ENCODE measurements around the gene RNF169. TPM values are rescaled to one million over a fixed set of nuclear protein-coding genes. Genes with fewer than 3 reads are reported as not detected.
"Not testable (repeated sequence)": the region's sequence is repeated elsewhere in the genome, so short reads cannot be mapped to it uniquely, and the experiment has no call there.

RNF169 gene
- total RNA-seq, 1 donor from 2014 or later = 16.3 TPM

DNA sequence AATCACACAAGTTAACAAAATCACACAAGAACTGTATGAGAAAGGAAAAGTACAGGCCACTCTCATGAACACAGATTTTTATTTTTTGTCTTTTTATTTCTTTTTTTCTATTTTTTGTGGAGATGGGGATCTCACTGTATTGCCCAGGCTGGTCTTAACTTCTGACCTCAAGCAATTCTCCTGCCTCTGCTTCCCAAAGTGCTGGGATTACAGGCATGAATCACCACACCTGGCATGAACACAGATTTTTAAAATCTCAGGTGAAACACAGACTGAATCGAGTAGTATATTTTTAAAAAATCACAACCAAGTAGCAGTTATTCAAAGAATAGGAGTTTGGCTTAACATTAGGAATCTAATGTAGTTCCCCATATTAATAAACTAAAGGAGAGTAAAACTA lies 18.3 kb downstream of the RNF169 start:
- intact Hi-C loops (cut with micrococcal nuclease) = no loop called here

DNA sequence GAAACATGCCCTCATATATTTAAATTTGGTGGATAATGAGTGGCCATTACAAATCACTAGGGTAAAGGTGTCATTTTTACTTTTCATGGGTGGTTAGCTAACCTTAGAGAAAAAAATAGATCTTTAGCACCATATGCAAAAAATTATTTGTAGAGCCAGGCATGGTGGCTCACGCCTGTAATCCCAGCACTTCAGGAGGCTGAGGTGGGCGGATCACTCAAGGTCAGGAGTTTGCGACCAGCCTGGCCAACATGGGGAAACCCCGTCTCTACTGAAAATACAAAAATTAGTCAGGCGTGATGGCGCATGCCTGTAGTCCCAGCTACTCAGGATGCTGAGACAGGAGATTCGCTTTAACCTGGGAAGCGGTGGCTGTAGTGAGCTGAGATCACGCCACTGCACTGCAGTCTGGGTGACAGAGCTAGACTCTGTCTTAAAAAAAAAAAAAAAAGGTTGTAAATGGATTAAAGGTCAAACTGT lies 19.6 kb downstream of the RNF169 start:
- intact Hi-C loops (cut with micrococcal nuclease) = not testable (repeated sequence)

DNA sequence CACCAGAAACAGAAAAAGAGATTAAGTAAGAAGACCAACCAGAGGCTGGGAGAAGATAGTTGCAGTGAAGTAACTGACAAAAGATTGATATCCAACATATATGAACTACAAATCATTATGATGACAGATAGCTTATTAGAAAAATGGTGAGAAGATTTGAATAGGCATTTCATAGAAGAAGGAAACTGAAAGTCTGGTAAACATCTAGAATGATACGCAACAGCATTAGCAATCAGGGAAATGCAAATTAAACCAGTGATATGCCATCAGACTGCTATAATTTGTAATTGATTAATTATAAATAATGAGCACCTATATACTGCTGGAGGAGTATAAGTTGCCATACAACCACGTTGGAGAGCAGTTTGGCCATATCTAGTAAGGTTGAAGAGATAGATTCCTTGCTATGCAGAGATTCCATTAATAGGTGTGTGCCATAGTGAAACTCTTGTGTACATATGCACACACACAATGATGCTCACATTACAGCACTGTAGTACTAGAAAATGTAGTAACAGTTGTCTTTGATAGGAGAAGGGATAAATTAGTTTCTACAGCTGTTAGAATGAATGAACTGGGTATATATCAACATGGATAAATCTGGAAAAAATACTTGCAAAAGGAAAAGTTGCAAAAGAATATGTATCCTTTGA lies 20.5 kb downstream of the RNF169 start:
- intact Hi-C loops (cut with micrococcal nuclease) = no loop called here

DNA sequence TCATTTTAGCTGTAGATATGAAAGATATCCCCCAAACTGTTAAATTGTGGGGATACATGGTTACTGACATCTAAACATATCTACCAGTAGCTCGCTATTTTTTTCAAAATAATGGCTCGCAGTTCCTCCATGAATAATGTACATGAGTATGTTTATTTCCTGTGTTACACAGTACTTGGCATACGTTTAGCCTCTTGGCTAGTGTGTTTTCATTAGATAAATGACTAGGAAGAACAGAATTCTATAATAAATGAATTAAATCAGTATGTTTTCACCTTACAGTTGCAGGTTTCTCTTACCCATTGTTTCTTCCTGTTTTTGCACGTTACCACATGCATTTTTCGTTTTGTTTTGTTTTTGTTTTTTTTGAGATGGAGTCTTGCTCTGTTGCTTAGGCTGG lies 21.8 kb downstream of the RNF169 start:
- intact Hi-C loops (cut with micrococcal nuclease) = no loop called here

DNA sequence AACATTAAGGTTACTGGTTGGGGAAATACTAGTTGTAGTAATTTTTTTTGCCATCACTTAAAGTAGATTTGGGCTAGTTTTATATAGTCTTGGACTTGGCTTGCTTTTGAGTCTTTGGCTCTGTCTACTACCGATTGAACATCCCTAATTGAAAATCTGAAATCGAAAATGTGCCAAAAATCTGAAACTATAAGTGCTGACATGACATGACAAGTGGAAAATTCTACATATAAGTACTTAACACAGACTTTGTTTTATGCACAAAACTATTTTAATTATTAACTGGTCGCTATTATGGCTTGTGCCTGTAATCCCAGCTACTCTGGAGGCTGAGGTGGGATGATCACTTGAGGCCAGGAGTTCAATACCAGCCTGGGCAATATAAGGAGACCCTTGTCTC lies 22.5 kb downstream of the RNF169 start:
- intact Hi-C loops (cut with micrococcal nuclease) = no loop called here

DNA sequence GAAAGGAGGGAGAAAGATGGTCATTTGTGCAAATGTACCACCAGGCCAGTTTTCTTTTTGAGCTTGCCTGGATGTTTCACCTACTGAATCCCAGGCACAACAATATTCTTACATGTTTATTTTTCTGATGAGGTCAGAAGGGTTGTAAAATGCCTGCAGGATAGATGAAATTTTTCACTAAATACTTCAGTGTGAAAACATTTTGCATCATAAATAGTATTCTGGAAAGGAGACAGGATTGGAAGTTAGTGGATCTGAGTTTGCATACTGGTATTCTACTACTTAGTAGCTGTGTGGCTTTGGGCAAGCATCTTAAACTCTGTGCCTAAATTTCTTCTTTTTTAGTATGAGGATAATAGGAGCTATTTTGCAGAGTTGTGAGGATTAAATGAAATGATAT lies 24.8 kb downstream of the RNF169 start:
- intact Hi-C loops (cut with micrococcal nuclease) = no loop called here

DNA sequence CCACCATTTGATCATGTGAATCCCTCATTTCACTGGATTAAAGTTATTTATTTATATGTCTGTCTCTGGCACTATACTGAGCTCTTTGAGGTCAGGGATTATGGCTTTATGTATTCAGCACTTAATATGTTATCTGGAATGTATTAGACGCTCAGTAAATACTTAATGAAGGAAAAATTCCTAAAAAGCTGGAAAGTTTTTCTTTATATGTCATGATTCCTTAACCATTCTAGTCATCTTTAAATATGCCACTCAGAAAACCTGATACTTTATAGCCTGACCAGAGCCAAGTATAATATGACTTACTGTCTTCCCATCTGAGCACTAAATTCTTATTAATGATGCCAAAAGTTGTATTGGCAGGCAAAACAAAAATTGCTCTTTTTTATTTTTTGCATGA lies 27.1 kb downstream of the RNF169 start:
- intact Hi-C loops (cut with micrococcal nuclease) = no loop called here

DNA sequence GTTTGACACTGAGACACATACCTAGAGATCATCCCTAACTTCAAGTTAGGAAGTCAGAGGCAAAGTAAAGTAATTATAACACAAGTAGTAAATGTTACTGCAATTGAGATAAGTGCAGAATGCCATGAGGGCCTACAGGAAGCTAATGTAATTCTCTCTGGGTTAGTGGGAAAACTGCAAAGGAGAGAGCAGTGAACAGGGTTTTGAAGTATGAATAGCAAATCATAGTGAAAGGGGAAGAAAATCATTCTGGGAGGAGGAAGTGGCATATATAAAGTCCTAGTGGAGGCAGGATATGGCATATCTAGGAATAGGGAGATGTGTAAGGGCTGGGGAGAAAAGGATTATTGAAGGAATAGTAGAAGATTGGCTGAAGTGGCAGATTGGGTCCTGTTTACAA lies 27.9 kb downstream of the RNF169 start:
- intact Hi-C loops (cut with micrococcal nuclease) = no loop called here

DNA sequence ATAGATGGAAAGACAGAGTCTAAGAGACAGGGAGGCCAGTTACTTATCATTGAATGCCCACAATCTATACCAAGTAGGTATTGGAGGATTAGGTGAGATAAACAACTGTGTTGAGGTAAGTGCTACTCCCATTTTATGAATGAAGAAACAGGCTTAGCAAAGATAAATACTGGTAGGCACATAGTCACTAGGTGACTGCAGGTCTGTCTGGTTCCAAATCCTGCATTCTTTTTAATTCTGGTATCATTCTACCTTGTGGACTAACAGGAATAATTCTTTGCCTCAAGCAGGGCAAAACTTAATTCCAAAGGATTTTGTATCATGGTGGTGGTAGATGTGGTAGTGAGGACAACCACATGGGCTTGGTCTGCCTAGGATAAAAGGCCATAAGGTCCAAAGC lies 28.4 kb downstream of the RNF169 start:
- intact Hi-C loops (cut with micrococcal nuclease) = no loop called here

DNA sequence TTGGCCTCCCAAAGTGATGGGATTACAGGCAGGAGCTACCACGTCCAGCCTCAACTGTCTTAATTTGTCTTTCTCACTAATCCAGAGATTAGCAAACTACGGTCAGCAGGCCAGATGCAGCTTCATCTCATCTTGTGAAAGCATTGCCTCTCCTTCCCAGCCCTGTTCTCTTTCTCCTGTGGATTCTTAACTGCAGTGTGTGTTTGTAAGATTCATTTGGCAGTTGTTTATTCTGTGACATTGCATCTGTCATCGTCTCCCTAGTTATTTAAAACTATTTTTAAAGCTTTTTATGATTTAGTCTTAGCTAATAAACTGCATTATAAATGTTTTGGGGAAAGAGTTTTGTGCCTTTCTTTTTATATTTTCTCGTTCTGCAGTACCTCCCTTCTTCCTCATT lies 29.2 kb downstream of the RNF169 start:
- intact Hi-C loops (cut with micrococcal nuclease) = no loop called here

DNA sequence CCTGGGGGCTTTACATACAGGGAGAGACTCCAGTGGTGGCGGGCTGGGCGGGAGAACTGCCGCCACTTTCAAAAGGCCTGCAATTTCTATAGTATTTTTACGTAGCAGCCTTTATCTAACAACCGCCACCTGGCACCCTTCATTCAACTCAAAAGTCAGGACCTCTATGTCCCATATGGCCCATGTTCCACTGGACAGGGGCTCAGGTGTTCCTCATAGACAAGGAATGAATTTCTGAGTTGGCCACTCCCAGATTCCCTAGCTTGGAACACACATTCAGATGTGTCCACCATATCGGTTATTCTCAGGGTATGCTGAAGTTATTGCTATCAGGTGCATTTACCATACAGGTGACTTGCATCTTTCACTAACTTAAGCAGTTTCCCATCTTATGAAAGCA lies 29.9 kb downstream of the RNF169 start:
- intact Hi-C loops (cut with micrococcal nuclease) = no loop called here

DNA sequence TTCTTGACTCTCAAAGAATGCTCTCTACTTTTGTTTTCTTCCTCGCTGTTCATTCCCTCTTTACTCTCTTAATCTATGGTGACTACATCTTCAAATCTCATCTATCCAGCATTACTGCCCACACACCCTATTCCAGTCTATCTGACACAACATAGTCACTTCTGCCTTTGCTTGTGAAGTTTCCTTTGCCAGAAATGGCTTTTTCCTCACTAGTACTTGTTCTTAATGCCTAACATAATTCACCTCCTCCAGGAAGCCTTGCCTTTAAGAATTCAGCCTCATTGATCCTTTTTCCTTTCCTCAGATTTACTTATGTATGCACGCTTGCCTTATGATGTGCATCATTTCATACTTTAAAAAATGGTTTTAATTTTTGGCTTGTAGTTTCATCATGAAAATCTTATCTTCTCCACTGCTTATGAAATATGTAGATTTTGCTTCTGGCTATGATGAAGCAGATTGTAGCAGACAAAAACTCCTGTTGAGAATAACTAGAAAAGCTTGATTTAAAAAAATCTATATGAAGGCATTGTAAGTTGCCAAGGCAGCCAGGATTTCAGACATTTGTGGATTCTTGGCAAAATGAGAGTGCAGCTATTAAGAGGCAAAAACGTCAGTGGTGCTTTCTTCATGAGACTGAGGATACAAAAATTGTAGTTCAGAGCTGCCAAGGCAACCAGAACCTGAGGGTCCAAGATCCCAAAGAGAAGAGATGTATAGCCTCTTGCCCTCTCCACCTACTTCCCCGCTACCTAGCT lies 31.8 kb downstream of the RNF169 start:
- intact Hi-C loops (cut with micrococcal nuclease) = no loop called here

DNA sequence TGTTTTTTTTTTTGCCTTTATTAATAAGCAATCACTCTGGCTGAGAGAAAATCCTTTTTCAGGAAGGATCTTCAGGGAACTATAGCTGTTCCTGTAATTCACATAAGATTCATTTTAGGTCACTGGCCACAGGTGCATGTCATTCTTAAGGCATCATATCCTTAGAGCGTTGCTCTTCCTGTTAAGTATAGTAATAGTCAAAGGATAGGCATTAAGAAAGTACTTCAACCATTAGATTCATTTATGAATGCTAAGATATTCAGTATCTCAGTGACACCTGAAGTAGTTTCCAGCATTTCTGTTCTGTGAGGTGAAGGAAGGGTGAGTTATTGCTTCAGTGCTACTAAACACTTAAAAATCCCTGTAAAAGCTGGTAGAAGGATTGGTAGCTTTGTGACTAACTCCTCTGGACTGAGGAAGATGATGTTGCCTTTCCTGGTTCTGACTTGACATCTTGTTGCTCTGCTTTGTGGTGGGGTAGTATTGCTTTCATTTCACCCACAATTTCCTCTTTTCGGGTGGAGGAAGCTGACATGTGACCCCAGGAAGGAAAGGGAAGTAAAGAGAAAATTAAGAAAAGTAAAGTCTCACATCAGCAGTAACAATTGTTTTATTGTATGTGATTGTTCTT lies 34.7 kb downstream of the RNF169 start:
- intact Hi-C loops (cut with micrococcal nuclease) = no loop called here

DNA sequence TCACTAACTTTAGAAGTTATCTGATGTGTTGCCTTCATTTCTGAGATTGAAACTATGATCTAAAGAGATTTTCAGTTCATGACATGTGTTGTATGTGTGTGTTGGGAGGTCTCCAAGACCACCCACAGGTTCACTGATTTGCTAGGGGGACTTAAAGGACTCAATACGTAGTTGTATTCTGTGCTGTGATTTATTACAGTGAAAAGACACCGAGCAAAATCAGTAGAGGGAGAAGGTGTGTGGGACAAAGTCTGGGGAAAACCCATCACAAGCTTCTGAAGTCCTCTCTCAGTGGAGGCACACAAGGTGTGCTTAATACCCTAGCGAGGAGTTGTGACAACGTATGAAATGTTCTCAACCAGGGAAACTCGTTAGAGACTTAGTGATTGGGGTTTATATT lies 35.6 kb downstream of the RNF169 start:
- intact Hi-C loops (cut with micrococcal nuclease) = no loop called here

DNA sequence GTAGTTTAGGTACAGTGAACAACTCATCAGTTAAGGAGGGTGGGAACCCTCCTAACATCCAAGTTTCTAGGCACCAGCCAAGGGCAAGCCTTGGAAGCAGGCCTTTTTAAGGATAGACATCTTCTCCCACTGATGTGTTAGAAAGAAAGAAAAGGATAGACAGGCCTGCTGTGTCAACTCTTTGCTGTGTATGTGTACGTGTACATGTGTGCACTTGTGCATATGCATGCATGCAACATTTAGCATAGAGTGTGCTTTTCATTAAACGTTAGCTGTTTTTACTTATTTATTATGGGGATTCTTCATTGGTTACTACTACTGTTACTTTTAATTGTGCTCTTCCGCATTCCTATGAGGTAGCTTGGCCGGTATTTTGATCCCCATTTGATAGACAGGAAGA lies 36.1 kb downstream of the RNF169 start:
- intact Hi-C loops (cut with micrococcal nuclease) = no loop called here

DNA sequence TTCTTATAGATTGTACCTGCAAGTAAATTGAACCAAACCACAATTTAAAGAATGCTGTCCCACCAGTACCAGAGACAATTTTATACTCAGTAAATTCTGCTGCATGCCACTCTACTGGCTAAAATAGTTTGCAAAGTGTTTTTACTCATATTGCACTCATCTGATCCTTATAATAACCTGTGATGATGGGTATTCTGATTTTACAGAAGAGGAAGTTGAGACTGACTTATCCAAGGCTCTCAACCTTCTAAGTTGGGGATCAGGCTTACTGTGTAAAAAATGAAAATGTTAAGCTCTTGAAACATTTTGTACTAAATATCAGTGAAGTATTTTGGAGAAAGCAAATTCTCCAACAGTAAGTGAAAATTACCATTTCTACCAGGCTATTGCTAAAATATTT lies 37.9 kb downstream of the RNF169 start:
- intact Hi-C loops (cut with micrococcal nuclease) = no loop called here

DNA sequence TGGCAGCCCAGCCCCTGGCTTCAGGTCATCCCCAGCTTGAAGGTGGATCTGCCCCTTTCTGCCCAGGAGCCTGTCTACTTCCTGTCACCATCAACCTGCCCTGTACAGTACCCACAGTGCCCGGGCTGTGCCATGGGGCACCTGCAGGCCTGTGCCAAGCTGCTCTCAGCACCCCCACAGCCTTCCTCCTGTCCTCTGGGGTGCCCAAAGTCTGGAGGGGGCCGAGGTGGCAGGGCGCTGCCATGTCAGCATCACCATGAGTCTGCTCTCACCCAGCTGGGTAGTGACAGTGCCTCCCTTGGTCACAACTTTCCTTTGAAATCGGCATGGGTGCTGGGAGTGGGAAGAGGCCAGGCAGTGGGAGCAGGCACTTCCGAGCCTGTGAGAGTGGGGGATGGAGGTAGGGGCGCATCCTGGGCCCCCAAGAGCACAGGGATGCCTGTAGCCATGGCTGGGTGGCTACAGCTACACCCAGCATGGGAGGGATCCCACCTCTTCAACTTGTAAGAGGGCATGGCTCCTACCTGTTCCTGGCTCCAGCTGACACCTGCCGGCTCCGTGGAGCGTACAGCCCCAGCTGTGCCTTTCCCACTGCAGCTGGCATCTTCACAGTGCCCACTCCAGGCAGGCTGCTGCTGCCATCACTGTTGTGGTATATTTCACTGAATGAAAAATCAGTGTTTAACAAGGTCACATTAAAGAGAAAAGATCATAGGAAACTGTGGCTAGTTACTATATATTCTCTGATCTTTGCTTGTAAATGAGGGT lies 42.9 kb downstream of the RNF169 start:
- intact Hi-C loops (cut with micrococcal nuclease) = no loop called here

DNA sequence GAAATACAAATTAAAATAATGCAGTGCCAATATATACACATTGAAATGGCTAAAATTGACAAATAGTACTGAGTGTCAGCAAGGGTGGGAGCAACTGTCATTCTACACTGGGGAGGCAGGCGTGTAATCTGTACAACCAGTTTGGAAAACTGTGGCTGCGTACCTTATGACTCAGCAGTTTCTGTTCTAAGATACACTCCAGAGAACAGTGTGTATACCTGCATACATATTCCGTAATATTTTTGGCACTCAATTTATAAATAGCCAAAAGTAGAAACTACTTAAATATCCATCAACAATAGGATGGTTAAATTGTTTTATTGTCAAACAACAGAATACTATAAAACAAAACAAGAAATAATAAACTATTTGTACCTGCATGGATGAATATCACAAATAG lies 57.6 kb downstream of the RNF169 start:
- intact Hi-C loops (cut with micrococcal nuclease) = no loop called here

DNA sequence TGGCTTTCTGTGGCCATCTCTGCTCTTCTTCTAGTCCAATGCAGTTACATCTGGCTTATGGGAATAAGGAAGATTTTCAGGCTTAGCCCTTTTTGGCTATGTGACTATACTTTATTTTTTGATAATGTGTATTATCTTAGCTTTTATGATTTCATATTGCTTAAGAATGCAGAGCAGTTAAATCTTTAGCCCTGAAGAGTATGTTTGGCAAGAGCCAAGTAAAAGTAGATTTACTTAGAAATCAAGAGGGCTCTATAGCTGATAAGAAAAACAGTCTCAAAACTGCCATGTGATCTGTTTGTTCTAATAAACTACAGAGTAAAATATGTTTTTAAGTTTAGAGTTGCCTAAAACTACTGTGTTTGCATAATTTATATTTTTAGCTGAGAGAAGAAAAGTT lies 61.2 kb downstream of the RNF169 start:
- intact Hi-C loops (cut with micrococcal nuclease) = loop anchor here (5.0 kb wide), 1 partner anchor 1138 kb away; no protein-coding TSS in a partner anchor

DNA sequence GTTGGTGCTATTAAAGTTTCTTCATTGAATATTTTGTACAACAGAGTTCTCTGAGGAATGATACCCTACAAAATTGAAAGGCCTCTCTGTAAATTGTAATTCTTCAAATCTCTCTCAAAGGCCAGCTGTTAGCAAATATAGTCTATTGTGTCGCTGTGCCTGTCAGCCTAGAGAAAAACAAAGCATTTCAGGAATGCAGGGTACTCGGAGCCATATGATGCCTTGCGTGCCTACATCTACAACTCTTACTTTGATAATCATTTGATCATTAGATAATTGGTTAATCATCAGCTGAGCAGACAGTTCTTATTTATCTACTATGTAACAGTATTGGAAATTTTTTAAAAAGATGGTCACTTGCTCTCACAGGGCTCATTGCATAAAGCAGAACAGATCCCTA lies 67.3 kb downstream of the RNF169 start:
- intact Hi-C loops (cut with micrococcal nuclease) = no loop called here

DNA sequence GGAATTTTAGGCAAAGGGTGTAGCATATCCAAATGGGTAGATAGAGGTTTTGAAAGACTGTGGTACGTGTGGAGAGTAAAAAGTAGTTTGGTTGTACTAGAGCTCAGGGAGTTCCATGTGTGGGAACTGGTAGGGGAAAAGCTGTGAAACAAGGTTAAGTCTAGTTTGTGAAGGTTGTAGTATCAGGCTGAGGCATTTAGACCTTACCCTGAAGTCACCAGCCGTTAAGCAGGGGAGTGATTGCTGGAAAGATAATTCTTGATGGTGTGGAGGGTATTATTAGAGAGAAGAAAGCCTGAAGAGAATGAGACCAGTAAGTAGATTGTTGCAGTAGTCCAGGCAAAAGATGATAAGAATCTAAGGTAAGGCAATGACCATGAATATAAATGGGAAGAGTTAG lies 68.0 kb downstream of the RNF169 start:
- intact Hi-C loops (cut with micrococcal nuclease) = no loop called here

All from T-helper 1 cell treated with Interleukin-12 subunit alpha and Interleukin-12 subunit beta and Interleukin-4 antibody, amounts not matched to agents 30 ng/mL and 1 ng/mL, for 36 hours (primary cell).